ENCODE data around the gene HTT.

HTT gene

DNA sequence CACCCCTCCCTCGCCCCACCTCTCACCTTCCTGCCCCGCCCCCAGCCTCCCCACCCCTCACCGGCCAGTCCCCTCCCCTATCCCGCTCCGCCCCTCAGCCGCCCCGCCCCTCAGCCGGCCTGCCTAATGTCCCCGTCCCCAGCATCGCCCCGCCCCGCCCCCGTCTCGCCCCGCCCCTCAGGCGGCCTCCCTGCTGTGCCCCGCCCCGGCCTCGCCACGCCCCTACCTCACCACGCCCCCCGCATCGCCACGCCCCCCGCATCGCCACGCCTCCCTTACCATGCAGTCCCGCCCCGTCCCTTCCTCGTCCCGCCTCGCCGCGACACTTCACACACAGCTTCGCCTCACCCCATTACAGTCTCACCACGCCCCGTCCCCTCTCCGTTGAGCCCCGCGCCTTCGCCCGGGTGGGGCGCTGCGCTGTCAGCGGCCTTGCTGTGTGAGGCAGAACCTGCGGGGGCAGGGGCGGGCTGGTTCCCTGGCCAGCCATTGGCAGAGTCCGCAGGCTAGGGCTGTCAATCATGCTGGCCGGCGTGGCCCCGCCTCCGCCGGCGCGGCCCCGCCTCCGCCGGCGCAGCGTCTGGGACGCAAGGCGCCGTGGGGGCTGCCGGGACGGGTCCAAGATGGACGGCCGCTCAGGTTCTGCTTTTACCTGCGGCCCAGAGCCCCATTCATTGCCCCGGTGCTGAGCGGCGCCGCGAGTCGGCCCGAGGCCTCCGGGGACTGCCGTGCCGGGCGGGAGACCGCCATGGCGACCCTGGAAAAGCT, at the start of gene HTT, which contains the start of gene HTT-AS:
Gene HTT, plus strand, starts transcription at position 604 of the 768 bp plus-strand sequence. Its CDS starts 145 bp downstream, at position 749.
Gene HTT-AS, minus strand, starts transcription at position 461 of the 768 bp plus-strand sequence.
- DNase-seq (ENCODE audit: low read depth in 2 of 2): peak; percentile 90 to 91

DNA sequence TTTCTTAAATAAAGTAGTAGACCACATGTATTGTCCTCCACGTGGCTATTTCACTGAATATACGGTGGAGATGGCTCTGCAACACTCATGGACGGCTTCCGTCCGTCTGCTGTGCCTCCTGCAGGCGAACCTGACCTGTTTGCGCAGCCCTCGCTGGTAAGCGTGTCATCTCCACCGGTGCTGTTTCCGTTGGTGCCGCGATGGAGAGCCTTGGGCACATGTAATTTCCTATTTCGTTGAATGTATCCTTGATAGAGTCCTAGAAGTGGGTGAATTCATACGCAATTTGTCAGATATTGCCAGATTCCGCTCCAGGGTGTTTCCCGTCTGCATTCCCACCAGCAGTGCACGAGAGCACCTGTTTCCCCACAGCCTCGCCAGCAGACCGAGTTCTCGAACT, 48.6 kb upstream of the HTT start:
- no peak for DNase-seq (ENCODE audit: low read depth in 2 of 2)

DNA sequence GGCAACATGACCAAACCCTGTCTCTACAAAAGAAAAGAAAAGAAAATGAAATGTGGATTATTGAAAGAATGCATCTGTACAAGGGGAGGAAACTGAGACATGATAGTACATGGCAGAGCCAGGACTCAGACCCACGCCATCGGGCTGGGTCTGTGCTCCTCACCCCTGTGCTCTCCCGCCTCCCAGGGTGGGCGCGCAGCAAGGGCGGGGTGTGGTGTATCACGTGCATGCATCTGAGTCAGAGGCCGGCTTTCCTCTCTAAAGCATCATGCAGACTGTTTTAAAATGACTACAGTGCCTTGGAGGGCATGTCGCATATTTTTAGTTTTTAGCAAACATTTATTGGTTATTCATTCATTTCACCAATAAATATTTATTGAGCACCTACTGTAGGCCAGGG, 47.9 kb upstream of the HTT start:
- no peak for DNase-seq (ENCODE audit: low read depth in 2 of 2)

DNA sequence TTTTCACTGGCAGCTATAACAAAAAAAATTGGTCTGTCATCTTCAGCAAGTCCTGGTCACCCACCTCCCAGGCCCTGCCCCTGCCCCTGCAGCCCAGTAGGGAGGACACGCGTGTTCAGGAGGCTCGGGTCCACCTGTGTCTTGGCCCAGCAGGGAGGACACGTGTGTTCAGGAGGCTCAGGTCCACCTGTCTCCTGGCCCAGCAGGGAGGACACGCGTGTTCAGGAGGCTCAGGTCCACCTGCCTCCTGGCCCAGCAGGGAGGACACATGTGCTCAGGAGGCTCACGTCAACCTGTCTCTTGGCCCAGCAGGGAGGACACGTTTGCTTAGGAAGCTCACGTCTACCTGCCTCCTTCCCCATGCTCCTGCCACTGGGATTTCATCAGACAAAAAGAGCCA, 45.0 kb upstream of the HTT start:
- DNase-seq (ENCODE audit: low read depth in 2 of 2): no peak

DNA sequence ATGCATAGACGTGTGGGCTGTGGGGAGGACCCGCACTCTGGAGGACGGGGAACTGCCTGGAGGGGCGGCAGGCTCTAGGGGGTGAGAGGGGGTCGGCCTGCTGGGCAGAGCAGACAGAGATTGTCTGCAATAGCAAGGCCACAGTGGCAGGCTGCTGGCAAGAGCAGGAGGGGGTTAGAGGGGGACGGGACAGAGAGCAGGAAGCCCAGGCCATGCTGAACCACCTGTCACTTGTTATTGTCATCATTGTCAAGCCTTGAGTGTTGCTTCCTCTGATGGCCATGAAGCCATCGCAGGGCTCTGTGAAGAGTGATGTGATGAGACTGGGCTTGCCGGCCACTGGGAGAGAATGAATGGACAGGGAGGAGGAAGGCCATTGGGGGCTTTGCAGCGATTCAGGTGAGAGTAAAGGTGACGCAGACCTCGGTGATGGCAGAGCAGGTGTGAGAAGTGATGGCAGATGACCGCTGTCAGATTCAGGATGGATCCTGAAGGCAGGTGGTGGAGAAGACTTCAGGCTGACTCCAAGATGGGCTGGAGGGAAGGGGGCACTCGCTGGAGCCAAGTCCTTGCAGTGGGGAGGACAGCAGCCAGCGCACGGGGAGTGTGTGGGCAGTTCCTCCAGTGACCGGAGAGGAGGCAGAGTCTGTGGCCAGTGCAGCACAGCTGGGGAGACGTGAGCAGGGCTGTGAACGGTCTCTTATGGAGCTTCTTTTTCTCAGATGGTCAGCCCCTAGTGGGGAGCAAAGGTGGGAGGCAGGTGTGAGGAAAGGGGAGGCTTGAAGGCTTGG, 43.7 kb upstream of the HTT start:
- no peak for DNase-seq (ENCODE audit: low read depth in 2 of 2)

DNA sequence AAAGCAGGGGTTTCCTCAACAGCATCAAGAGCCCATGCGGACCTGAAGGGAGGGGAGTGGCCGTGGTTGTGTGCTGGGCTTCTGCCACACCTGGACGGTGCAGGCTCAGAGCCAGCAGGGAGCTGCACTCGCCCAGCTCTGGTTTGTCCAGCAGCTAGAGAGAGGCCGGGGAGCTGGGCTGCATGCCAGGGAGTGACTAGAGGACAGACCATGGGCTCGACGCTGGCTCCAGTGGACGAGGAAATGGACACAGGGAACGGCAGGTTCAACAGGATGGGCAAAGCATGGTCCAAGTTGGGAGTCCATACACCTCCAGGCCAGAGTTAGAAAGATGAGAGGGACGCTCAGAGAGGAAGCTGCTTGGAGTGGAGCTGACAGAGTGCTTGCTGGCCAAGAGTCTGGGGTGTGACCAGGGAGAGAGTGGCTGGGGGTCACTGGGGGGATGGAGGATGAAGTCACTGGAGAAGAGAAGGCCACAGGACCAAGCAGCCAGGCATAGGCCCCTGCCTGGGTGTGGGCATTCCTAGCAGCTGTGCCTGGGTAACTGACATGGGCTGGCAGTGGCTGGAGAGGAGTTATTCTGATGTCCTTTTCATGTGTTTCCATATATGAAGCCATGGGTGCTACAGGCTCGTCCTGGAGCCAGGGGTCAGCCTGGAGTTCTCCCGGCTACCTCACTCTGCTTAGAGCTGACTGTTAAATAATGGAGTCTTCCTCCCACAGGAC, 43.0 kb upstream of the HTT start:
- no peak for DNase-seq (ENCODE audit: low read depth in 2 of 2)

DNA sequence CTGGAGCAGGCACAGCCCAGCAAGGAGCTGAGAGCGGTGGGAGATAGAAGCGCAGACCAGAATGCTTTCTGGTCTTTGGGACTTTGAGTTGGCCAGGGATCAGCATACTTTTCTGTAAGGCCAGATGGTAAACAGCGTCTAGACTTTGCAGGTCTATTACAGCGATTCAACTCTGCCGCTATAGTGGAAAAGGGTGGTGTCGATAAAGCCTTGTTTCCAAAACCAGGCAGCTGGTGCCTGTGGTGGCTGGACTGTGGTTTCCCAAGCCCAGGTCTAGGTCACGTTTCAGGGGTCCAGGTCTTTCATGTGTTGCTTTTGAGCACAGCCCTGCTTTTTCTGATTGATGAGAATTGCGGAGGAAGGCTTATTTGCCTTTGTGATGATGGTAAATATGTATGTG, 40.2 kb upstream of the HTT start:
- DNase-seq (ENCODE audit: low read depth in 2 of 2): no peak

DNA sequence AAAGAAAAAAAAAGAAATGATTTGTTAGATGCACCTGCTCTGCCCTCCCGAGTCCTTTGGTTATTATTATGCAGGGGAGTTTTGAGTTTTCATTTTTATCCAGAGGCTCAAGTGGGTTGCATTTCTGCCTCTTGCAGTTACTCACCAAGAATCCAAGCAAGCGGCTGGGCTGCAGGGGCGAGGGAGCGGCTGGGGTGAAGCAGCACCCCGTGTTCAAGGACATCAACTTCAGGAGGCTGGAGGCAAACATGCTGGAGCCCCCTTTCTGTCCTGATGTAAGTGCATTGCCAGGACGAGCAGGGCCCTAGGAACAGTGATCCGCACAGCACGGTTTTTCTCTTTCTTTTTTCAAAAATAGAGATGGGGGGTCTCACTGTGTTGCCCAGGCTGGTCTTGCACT, 39.2 kb upstream of the HTT start:
- no peak for DNase-seq (ENCODE audit: low read depth in 2 of 2)

DNA sequence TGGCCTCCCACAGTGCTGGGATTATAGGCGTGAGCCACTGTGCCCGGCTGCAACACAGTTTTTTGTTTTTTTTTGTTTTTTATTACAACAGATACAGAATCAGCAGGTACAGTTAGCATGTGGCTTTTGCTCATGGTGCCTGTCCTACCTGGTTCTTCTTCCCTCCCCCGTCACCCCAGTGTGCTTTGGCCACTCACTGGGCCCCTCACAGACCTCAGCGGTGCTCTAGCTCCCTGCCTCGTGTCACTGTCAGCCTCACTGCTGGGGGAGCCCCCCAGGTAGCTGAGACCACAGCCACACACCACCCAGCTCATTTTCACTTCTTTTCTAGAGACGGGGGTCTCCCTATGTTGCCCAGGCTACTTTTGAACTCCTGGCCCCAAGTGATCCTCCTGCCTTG, 38.8 kb upstream of the HTT start:
- no peak for DNase-seq (ENCODE audit: low read depth in 2 of 2)

DNA sequence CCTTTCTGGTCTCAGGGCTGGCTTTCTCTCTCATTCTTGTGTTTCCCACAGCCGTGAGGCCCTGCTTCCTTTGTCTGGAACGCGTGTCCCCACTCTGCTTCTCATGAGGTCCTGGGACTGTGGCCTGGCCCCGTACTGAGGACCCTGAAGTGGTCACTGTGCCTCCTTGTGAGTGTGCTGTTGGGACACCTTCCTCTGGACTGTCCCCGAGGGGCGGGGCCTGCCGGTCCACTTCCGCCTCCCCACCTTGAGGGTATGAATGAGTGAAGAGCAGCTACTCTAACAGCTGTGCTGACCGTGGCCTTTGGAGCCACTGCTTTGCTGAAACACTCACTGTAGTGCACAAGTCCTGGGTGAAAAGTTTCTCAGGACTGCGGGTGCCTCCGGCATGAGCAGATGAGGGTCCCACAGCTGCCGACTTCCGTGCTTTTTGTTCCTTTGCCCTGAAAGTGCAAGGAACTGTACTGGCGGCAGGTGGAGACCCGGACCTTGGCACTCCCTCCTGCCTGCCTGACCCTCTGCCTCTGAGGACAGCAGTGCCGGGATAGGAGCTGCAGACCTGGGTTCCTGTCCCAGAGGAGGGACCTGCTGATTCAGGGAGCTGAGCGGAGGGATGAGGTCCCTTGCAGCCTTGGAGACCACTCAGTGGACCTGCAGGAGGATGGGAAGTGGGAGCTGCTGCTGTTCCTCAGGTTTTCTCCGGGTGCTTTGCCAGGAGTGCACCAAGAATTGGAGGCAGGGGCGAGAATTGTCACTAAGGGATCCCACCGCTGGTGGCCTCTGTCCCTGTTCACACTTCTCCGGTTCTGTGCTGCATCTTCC, 38.1 kb upstream of the HTT start:
- no peak for DNase-seq (ENCODE audit: low read depth in 2 of 2)

DNA sequence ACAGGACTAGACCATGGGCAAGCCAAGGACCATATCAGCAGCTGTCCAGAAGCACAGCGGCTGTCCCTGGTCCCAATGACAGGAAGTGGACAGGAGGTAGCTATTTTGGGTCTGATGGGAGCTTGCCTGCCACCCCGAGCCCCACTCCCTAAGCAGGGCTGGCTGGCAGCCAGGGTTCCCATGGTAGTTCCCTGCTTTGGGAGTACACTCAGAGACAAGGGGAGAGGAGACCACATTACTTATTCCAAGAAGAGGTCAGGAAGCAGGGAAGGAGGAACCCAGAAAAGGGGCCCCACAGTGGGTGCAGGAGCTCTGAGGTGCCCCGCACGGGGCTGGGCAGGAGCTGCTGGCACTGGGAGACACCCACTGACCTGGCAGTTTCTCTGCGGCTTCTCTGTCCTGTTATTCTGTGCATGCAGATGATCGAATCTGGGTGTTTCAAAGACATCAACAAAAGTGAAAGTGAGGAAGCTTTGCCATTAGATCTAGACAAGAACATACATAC, 36.5 kb upstream of the HTT start:
- DNase-seq (ENCODE audit: low read depth in 2 of 2): no peak

DNA sequence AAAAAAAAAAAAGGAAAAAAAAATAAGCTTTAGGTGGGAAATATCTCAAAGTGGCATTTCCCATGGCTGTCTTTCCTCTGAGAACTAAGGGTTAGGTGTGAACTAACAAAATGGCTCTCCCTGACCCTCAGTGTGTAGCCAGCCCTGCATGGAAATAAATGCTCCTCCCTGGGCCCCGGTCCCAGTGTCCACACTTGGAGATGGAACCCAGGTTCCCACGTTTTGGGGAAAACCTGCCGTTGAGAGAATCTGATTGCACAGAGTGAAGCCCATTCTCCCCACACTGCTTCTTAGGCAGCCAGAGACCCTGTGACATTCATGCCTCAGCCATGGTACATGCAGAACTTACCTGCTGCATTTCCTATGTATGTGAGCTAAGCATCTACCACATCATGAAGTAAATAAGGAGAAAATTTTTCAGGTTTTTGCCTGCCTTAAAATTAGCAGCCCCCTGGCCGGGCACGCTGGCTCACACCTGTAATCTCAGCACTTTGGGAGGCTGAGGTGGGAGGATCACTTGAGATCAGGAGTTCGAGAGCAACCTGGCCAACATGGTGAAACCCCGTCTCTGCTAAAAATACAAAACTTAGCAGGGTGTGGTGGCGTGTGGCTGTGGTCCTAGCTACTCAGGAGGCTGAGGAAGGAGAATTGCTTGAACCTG, 34.6 kb upstream of the HTT start:
- no peak for DNase-seq (ENCODE audit: low read depth in 2 of 2)

DNA sequence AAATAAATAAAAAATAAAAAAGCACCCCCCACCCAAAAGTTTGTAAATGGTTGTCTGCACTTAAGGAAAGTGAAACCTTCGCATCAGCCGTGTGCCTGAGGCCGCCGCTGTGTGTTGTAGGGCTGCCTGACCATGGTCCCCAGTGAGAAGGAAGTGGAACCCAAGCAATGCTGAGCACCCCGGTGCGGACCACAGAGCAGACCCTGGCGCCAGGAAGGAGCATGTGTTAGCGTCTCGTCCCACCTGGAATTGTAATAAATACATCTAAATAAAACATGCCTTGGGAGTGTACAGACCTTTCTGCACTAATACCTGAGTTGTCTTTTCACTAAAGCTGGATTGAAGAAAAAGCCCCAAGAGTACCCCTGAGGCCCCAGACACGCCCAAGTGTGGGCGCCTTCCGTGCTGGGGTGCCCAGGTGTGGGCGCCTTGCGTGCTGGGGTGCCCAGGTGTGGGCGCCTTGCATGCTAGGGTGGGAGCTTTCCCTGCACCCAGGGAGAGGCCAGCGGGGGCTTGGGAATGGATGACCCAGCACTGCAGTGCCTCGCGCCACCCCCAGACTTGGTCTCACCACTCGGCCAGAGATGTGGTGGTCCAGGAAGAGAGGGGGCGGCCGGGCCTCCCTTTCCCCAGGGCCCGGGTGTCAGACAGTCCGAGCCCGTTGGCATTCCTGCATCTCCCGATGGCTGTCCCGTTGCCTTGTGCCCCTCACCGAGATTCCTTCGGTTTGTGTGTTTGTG, 33.9 kb upstream of the HTT start:
- no peak for DNase-seq (ENCODE audit: low read depth in 2 of 2)

DNA sequence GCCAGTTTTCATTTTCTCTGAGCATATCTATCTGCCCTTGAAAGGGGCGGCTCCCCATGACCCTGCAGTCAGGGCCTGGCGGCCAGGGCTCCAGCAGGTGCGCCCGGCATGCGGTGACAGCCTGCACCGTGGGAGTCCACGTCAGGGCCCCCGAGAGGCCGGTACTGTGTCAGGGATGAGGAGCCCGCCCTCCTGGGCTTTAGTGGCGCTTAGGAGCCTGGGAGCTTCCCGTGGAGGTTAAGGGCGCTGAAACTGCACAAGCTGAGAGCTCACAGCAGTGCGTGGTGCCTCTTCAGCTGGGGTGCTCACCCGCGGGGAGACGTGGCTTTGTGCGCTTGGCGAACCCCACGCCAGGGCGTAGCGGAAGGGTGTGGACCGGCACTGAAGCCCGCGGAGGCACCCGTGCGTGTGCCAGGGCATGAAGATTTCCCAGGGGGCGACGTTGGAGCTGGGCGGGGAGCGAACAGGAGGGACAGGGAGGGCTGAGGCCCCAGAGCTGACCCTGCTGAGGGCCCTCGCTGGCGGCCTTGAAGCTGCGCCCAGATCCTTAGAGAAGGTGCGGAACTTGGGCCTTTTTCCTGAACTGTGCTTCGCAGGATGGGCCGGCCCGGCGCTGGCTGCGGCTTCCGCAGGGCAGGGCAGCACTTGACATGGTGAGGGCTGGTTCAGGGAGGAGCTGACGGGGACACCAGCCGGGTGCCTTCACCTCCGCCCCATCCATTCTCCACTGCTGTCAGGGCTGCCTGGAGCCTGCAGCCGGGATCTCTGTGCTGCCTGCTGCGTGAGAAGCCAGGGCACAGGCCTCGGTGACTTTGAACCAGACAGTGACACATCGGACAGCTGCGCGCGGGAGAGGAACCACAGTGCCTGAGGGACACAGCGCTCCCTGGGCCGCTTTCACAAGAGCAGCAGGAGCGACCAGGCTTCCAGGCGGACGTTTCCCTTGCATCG, 33.0 kb upstream of the HTT start:
- peak; percentile 17 to 26 for DNase-seq (ENCODE audit: low read depth in 2 of 2)

DNA sequence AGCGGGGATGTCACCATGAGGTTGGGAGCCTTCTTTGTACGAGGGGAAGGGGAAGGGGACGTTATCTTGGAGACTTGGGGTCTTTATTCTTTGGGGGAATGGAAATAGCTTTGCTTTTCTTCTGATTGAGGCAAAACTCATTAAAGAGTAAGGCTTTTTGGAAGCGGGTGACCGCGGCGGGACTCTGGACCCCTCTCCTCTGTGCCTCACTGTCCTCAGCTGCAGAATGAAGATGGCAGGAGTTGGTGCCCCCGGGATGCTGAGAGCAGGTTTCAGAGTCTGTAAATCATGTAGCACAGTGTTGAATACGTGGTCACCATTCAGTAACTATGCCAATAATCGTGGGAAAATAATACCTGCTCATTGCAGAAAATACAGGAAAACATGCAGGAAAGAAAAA, 32.3 kb upstream of the HTT start:
- DNase-seq (ENCODE audit: low read depth in 2 of 2): no peak

DNA sequence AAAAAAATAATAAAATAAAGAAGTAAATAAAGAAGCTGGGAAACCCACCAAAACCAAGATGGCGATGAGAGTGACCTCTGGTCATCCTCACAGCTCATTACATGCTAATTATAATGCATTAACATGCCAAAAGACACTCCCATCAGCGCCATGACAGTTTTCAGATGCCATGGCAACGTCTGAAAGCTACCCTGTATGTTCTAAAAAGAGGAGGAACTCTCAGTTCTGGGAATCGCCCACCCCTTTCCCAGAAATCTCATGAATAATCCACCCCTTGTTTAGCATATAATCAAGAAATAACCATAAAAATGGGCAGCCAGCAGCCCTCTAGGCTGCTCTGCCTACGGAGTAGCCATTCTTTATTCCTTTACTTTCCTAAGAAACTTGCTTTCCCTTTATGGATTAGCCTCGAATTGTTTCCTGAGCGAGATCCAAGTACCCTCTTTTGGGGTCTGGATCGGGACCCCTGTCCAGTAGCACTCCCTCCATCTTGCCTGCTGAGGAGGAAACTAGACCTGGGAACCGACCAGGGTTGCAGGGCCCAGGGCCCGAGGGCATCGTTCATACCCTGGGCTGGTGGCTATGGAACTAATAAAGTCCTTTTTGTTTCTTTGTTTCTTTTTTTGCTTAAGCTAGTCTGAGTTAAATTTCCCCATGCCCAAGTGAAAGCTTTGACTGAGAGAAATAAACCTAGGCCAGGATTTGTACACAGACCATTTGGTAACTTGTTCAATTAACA, 31.0 kb upstream of the HTT start:
- no peak for DNase-seq (ENCODE audit: low read depth in 2 of 2)

DNA sequence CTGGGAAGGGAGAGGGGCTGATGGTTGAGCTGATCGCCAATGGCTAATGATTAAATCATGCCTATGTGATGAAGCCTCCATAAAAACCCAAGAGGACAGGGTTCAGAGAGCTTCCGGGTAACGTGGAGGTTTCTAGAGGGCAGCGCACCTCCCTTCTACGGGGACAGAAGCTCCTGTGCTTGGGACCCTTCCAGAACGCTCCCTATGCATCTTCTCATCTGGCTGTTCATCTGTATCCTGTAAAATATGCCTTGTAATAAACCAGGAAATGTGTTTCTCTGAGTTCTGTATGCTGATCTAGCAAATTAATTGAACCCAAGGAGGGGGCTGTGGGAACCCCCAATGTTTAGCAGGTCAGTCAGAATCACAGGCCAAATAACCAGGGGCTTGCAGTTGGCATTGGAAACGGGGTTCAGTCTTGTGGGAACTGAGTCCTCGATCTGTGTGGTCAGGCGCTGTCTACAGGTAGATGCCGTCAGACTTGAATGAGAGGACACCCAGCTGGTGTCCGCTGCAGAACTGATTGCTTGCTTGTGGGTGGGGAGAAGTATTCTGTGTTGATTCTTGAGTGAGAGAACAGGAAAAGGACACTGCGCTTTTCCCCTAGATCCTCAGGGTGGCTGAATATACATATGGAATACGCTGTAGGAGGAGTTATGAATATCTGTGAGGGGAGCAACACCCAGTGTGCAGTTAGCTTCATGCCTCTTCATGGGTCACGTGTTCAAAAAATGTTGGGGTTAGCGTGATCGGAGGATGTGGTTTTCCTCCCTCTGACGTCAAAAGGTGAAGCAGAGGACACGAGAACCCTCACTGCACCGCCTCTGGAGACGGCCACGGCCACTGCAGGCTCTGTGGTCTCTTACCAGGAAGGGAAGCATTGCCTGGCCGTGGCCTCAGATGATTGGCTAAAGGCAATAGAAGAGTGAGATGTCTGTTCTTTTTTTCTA, 29.3 kb upstream of the HTT start:
- peak; percentile 51 to 67 for DNase-seq (ENCODE audit: low read depth in 2 of 2)

Data from stimulated activated CD8-positive, alpha-beta memory T cell treated with anti-CD3 and anti-CD28 coated beads, Interleukin-15, amount 100 ng/mL, for 48 hours (primary cell).